ENCODE results near the gene OPHN1.

The OPHN1 gene

GRCh38 chrX:68440940-68441339 lies 7.6 kb upstream of the OPHN1 start:
- TF ChIP-seq, protein P1, sequence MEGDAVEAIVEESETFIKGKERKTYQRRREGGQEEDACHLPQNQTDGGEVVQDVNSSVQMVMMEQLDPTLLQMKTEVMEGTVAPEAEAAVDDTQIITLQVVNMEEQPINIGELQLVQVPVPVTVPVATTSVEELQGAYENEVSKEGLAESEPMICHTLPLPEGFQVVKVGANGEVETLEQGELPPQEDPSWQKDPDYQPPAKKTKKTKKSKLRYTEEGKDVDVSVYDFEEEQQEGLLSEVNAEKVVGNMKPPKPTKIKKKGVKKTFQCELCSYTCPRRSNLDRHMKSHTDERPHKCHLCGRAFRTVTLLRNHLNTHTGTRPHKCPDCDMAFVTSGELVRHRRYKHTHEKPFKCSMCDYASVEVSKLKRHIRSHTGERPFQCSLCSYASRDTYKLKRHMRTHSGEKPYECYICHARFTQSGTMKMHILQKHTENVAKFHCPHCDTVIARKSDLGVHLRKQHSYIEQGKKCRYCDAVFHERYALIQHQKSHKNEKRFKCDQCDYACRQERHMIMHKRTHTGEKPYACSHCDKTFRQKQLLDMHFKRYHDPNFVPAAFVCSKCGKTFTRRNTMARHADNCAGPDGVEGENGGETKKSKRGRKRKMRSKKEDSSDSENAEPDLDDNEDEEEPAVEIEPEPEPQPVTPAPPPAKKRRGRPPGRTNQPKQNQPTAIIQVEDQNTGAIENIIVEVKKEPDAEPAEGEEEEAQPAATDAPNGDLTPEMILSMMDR (IDR thresholded peaks at IDR 0.05; ENCODE audit: insufficient read depth, low read depth, low read length, missing control alignments), result no peak
- no peak for DNase-seq (ENCODE audit: low read depth)
- no peak overlapping the region for H3K4me3 ChIP-seq (ENCODE audit: low read depth, low read length)

DNA sequence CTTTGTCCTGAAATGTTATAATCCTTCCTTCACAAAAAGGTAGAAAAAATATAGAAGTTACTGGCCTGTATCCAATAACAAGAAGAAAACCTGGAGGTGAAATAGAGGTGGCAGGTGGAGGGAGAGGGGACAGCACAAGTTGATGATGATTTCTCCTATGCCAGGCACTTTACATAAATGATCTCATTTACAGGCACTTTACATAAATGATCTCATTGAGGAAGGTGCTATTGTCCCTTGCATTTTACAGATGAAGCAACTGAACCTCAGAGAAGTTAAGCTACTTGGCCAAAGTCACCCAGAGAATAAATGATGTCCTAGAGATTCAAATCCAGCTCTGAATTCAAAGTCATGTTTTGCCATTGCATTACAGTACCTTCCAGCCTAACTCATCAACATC lies 7.1 kb upstream of the OPHN1 start:
- H3K4me3 ChIP-seq (ENCODE audit: low read depth, low read length), result no peak overlapping the region
- DNase-seq (ENCODE audit: low read depth), result no peak
- TF ChIP-seq, protein P1 (IDR thresholded peaks at IDR 0.05; ENCODE audit: insufficient read depth, low read depth, low read length, missing control alignments), result no peak

GRCh38 chrX:68439341-68439740 lies 6.0 kb upstream of the OPHN1 start:
- DNase-seq (ENCODE audit: low read depth), result no peak
- TF ChIP-seq, protein P1 (IDR thresholded peaks at IDR 0.05; ENCODE audit: insufficient read depth, low read depth, low read length, missing control alignments), result no peak
- H3K4me3 ChIP-seq (ENCODE audit: low read depth, low read length), result no peak overlapping the region

- H3K4me3 ChIP-seq (ENCODE audit: low read depth, low read length), result no peak overlapping the region
- TF ChIP-seq, protein P1 (IDR thresholded peaks at IDR 0.05; ENCODE audit: insufficient read depth, low read depth, low read length, missing control alignments), result no peak
- no peak for DNase-seq (ENCODE audit: low read depth)
Observed at GRCh38 chrX:68438575-68438974, 5.3 kb upstream of the OPHN1 start.

DNA sequence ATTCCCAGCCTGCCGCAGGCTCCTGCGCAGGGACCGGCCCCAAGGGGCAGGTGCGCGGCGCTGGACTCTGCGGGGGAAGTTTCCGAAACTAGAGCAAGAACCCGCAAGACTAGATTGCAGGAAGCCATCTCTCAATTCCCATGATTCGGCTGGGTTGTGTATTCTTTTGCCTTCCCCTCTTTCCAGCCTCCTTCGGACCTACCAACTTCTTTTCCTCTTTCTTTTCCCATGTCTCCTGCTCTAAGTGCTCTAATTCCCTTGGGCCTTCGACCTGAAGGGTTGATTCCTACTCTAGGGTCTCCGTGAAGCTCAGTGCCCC lies 645 bp upstream of the OPHN1 start:
- no peak for DNase-seq (ENCODE audit: low read depth)
- peak overlapping the region; percentile 41 for H3K4me3 ChIP-seq (ENCODE audit: low read depth, low read length)

DNA sequence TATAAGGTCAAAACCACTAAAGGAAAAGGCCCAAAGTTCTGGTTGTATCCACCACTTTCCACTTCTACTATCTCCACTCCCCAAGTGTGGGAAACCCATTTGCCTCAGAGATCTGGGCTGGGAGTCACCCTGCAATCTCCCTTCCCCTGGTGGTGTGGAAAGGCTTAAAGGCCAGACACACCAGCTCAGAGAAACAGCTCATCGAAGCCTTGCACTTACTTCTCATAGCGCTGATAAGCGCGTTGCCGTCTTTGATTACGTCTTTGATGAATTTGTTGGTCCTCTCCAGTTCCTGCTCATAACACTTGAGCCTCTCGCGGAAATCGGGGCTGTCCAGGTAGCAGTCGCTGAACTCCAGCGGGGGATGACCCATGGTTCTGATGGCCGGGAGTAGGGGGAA lies 647 bp downstream of the OPHN1 start:
- TF ChIP-seq, protein P1 (IDR thresholded peaks at IDR 0.05; ENCODE audit: insufficient read depth, low read depth, low read length, missing control alignments), result no peak
- no peak overlapping the region for H3K4me3 ChIP-seq (ENCODE audit: low read depth, low read length)
- DNase-seq (ENCODE audit: low read depth), result no peak

More for the DNA sequence above, 645 bp upstream of the OPHN1 start:
- TF ChIP-seq, protein P1 (IDR thresholded peaks at IDR 0.05; ENCODE audit: insufficient read depth, low read depth, low read length, missing control alignments), result no peak

- no peak for DNase-seq (ENCODE audit: low read depth)
- TF ChIP-seq, protein P1 (IDR thresholded peaks at IDR 0.05; ENCODE audit: insufficient read depth, low read depth, low read length, missing control alignments), result no peak
- no peak overlapping the region for H3K4me3 ChIP-seq (ENCODE audit: low read depth, low read length)
Observed at GRCh38 chrX:68431836-68432235, 1.5 kb downstream of the OPHN1 start.

Data from GM12865 (cell line).